Endothelial cell of umbilical vein (primary cell): ENCODE results near the gene TK1. TPM values are rescaled to one million over a fixed set of nuclear protein-coding genes. Genes with fewer than 3 reads are reported as not detected.

Experiments used
- BruUV-seq: library from RNA; stranded (reverse); fragments of 400-500 nt; replicated peaks from 2 replicates; lab custom pipeline; 2021; lab: Mats Ljungman, UMichigan
- CTCF ChIA-PET: fragments of 300-600, 350-600 bp; sonication (Branson Sonifier 250); formaldehyde crosslinking; loops from one replicate; lab custom pipeline; 2021; ENCODE audit warnings: antibody characterized with exemption, inconsistent platforms; lab: Charles Lee
- POLR2A ChIA-PET: fragments of 300-600, 350-600 bp; sonication (Branson Sonifier 250); formaldehyde crosslinking; loops from one replicate; lab custom pipeline; 2021; ENCODE audit warnings: antibody characterized with exemption, inconsistent platforms; lab: Charles Lee
- DNase-seq: peaks from one replicate; pipeline ENCODE4 v3.0.0-alpha.2; 2011; ENCODE audit warnings: low read depth, low spot score
- FAIRE-seq: peaks from 2 replicates; lab custom pipeline; 2011; peaks lifted over from hg19 to GRCh38; lab: Jason Lieb, UNC
- H2AFZ ChIP-seq: 2 replicates; pipeline ENCODE4 v1.6.0; 2012; ENCODE audit warnings: low read depth, low read length, control low read depth, inconsistent platforms
- H3K27ac ChIP-seq: 2 replicates; pipeline ENCODE4 v1.5.1; 2011; ENCODE audit warnings: low read depth, mild to moderate bottlenecking, control low read depth, low read length, moderate library complexity; ENCODE audit not compliant: insufficient read depth
- H3K27me3 ChIP-seq, 2 experiments: 2 replicates each; pipeline versions ENCODE4 v1.6.0 to v1.6.1; 2011; ENCODE audit warnings: low read length in 2 of 2, mixed read lengths in 1 of 2; ENCODE audit not compliant: control insufficient read depth in 2 of 2, insufficient read depth in 2 of 2
- H3K36me3 ChIP-seq, 2 experiments: 2 replicates in 1 of 2; 3 replicates in 1 of 2; pipeline ENCODE4 v1.5.1; 2011; ENCODE audit warnings: low read length in 2 of 2, mild to moderate bottlenecking in 1 of 2, moderate library complexity in 1 of 2; ENCODE audit not compliant: control insufficient read depth in 2 of 2, insufficient read depth in 2 of 2; ENCODE audit errors: extremely low read depth in 1 of 2
- H3K4me1 ChIP-seq: 3 replicates; pipeline ENCODE4 v1.5.1; 2011; ENCODE audit warnings: mild to moderate bottlenecking, low read length; ENCODE audit not compliant: control insufficient read depth, insufficient read depth; ENCODE audit errors: extremely low read depth
- H3K4me2 ChIP-seq: 2 replicates; pipeline ENCODE4 v1.6.1; 2011; ENCODE audit warnings: low read length, control low read depth, mixed read lengths; ENCODE audit not compliant: insufficient read depth
- H3K4me3 ChIP-seq, 3 experiments: fragments of 200-600 bp in 1 of 3; sonication (generic), shearing (Covaris generic) in 1 of 3; replicated peaks in 1 of 3; 2 replicates each; pipeline ENCODE4 v1.5.1; 2011 to 2016; ENCODE audit warnings: control low read depth in 3 of 3, low read length in 3 of 3, mild to moderate bottlenecking in 2 of 3, inconsistent platforms in 1 of 3, low read depth in 1 of 3, moderate library complexity in 1 of 3; ENCODE audit not compliant: insufficient read depth in 1 of 3
- H3K79me2 ChIP-seq: 2 replicates; pipeline ENCODE4 v1.6.0; 2012; ENCODE audit warnings: low read length, inconsistent platforms; ENCODE audit not compliant: control insufficient read depth, insufficient read depth
- H3K9ac ChIP-seq: replicated peaks from 2 replicates; pipeline ENCODE3; 2011; ENCODE audit warnings: low read length, control low read depth; ENCODE audit not compliant: insufficient read depth; ENCODE audit errors: extremely low read depth
- H3K9me1 ChIP-seq: replicated peaks from 3 replicates; pipeline ENCODE4 v1.6.0; 2011; ENCODE audit warnings: mild to moderate bottlenecking, low read length; ENCODE audit not compliant: control insufficient read depth, insufficient read depth; ENCODE audit errors: extremely low read depth
- H3K9me3 ChIP-seq: replicated peaks from 2 replicates; pipeline ENCODE4 v1.5.1; 2012; ENCODE audit warnings: low read length, inconsistent platforms; ENCODE audit not compliant: control insufficient read depth, insufficient read depth
- H4K20me1 ChIP-seq: replicated peaks from 2 replicates; pipeline ENCODE3; 2011; ENCODE audit warnings: mild to moderate bottlenecking, low read length; ENCODE audit not compliant: control insufficient read depth, insufficient read depth; ENCODE audit errors: extremely low read depth
- EZH2 ChIP-seq: IDR thresholded peaks from 2 replicates; pipeline ENCODE4 v1.6.1; 2012; ENCODE audit warnings: borderline replicate concordance, low read depth, mild to moderate bottlenecking, moderate library complexity, low read length, inconsistent platforms; ENCODE audit not compliant: severe bottlenecking
- FOS ChIP-seq: IDR thresholded peaks from 2 replicates; pipeline ENCODE4 v1.6.1; 2011; ENCODE audit warnings: mild to moderate bottlenecking, low read length, moderate library complexity, borderline replicate concordance; ENCODE audit not compliant: insufficient read depth
- GATA2 ChIP-seq: IDR thresholded peaks from 2 replicates; pipeline ENCODE4 v1.7.0; 2011; ENCODE audit warnings: low read depth, mild to moderate bottlenecking, moderate library complexity, mixed read lengths, low read length; ENCODE audit not compliant: insufficient read length, insufficient read depth
- JUN ChIP-seq: IDR thresholded peaks from 2 replicates; pipeline ENCODE4 v1.6.1; 2011; ENCODE audit warnings: borderline replicate concordance, low read depth; ENCODE audit not compliant: insufficient read length, insufficient read depth
- MYC ChIP-seq: IDR thresholded peaks from one replicate; pipeline ENCODE4 v1.6.1; 2011; ENCODE audit warnings: mild to moderate bottlenecking, low read depth, low read length
- POLR2A ChIP-seq: IDR thresholded peaks from 2 replicates; pipeline ENCODE4 v1.6.1; 2012; ENCODE audit warnings: low read depth, mild to moderate bottlenecking, control low read depth, low read length
- POLR2AphosphoS5 ChIP-seq: IDR thresholded peaks from 2 replicates; pipeline ENCODE4 v1.6.1; 2012; ENCODE audit warnings: low read depth, mild to moderate bottlenecking, control low read depth, low read length, moderate library complexity; ENCODE audit not compliant: insufficient read depth
- dilution Hi-C: fragments of 300-500 bp; cut with MboI; formaldehyde crosslinking; loops from one replicate; pipeline ENCODE4 v1.15.0; 2019; ENCODE audit warnings: low sequenced_read_pairs; ENCODE audit not compliant: extremely low pct_ligation_motif_present
- intact Hi-C: fragments of 100-400 bp; cut with micrococcal nuclease; formaldehyde crosslinking; loops from one replicate; pipeline ENCODE4 v1.10.0; 2022
- polyA plus RNA-seq, 4 experiments: library from polyadenylated mRNA; depleted of rRNA in 3 of 4; stranded (reverse) in 3 of 4; unstranded in 1 of 4; fragments of >200 nt; gene quantifications; 2 replicates each; pipeline versions ENCODE4 v1.2.1 to v1.2.3, GENCODE V29; 2011 to 2012; ENCODE audit warnings: missing spikeins in 1 of 4
- total RNA-seq: library from RNA; stranded (reverse); gene quantifications from 2 replicates; pipeline ENCODE4 v1.2.3, GENCODE V29; 2021
- TF ChIP-seq, protein P1 (sequence below), 2 donors: IDR thresholded peaks; 1 replicate in 1 of 2; 2 replicates in 1 of 2; pipeline ENCODE4 v1.5.1; 2011; ENCODE audit warnings: low read length in 2 of 2, mild to moderate bottlenecking in 2 of 2, moderate library complexity in 2 of 2, control low read depth in 1 of 2, inconsistent platforms in 1 of 2, low read depth in 1 of 2; ENCODE audit not compliant: insufficient read depth in 1 of 2; ENCODE audit errors: extremely low read depth in 1 of 2
- TF ChIP-seq, protein P2 (sequence below): IDR thresholded peaks from 2 replicates; pipeline ENCODE4 v1.6.1; 2011; ENCODE audit not compliant: insufficient read depth, insufficient read length

Gene TK1
- total and polyA plus RNA-seq, 2 donors (not counting 3 experiments of a cell fraction or from before 2014, with no cell fraction given): 111 to 159 TPM

DNA sequence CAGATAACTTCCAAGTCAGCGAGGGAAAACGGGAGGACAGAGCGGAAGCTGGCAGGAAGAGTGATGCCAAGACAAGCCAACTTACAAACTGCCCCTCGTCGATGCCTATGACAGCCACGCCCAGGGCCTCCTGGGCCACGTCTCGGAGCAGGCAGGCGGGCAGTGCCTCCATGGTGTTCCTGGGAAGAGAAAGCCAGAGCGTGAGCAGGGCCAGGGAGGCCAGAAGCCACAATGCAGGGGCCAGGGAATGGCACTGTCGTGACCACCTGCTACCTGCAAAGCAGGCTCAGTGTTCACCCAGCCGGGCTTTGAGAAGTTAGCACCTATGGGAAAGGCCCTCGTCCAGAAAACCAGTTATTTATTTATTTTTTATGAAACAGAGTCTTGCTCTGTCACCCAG, 4.3 kb downstream of the TK1 start:
- intact Hi-C loops (no loop called here), dilution Hi-C loops (no loop called here)
- Histone ChIP-seq H3K9me3 (no peaks in the 10 kb centered on the region), H3K79me2 (peaks cover 8% of the 10 kb centered on the region), H3K4me3 (no peak overlapping the region), H4K20me1 (no peaks in the 10 kb centered on the region), H3K9ac (no peak overlapping the region), H3K36me3 (no peaks in the 10 kb centered on the region), H3K27me3 (no peaks in the 10 kb centered on the region), H2AFZ (no peak overlapping the region), H3K4me1 (peaks cover 4% of the 10 kb centered on the region), H3K9me1 (no peaks in the 10 kb centered on the region), H3K4me2 (no peak overlapping the region), H3K27ac (no peak overlapping the region)
- FAIRE-seq (no peak), DNase-seq (no peak)
- TF ChIP-seq EZH2 (no peak), POLR2A (no peak), GATA2 (no peak), MYC (no peak), FOS (no peak), POLR2AphosphoS5 (no peak), JUN (no peak)
- TF ChIP-seq, protein P1, sequence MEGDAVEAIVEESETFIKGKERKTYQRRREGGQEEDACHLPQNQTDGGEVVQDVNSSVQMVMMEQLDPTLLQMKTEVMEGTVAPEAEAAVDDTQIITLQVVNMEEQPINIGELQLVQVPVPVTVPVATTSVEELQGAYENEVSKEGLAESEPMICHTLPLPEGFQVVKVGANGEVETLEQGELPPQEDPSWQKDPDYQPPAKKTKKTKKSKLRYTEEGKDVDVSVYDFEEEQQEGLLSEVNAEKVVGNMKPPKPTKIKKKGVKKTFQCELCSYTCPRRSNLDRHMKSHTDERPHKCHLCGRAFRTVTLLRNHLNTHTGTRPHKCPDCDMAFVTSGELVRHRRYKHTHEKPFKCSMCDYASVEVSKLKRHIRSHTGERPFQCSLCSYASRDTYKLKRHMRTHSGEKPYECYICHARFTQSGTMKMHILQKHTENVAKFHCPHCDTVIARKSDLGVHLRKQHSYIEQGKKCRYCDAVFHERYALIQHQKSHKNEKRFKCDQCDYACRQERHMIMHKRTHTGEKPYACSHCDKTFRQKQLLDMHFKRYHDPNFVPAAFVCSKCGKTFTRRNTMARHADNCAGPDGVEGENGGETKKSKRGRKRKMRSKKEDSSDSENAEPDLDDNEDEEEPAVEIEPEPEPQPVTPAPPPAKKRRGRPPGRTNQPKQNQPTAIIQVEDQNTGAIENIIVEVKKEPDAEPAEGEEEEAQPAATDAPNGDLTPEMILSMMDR (IDR thresholded peaks at IDR 0.05; ENCODE audit: extremely low read depth in 1 of 2, insufficient read depth in 1 of 2, low read depth in 1 of 2, low read length in 2 of 2): no peak
- TF ChIP-seq, protein P2, sequence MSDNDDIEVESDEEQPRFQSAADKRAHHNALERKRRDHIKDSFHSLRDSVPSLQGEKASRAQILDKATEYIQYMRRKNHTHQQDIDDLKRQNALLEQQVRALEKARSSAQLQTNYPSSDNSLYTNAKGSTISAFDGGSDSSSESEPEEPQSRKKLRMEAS: no peak
- CTCF ChIA-PET: interaction anchor here (0.8 to 1.4 kb wide), 2 partner anchors 17 to 40 kb away, joined by 3 read pairs; no protein-coding TSS in a partner anchor
- POLR2A ChIA-PET: no interaction called here
- BruUV-seq: no TSS peak
